NCI-H345 (cell line): Measurements from ENCODE around the gene RNLS.
"Not testable (repeated sequence)": the region's sequence is repeated elsewhere in the genome, so short reads cannot be mapped to it uniquely, and the experiment has no call there.

Experiments used
- DNase-seq: peaks from one replicate; lab custom pipeline; 2025; lab: John Stamatoyannopoulos, UW

The RNLS gene

DNA sequence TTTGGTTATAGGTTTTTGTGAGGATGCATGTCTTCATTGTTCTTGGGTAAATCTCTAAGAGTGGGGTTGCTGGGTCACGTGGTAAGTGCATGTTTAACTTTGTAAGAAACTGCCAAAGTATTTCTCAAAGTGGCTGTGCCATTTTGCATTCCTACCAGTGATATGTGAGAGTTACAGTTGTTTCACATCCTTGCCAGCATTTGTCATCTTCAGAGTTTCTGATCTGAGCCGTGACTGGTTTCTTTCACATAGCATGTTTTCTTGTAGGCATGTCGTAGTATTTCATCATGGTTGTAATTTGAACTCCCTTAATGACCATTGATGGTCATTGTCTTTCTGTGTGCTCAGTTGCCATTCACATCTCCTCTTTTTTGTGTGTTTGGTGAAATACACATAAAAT is 286.0 kb downstream of the RNLS start:
- no peak for DNase-seq

DNA sequence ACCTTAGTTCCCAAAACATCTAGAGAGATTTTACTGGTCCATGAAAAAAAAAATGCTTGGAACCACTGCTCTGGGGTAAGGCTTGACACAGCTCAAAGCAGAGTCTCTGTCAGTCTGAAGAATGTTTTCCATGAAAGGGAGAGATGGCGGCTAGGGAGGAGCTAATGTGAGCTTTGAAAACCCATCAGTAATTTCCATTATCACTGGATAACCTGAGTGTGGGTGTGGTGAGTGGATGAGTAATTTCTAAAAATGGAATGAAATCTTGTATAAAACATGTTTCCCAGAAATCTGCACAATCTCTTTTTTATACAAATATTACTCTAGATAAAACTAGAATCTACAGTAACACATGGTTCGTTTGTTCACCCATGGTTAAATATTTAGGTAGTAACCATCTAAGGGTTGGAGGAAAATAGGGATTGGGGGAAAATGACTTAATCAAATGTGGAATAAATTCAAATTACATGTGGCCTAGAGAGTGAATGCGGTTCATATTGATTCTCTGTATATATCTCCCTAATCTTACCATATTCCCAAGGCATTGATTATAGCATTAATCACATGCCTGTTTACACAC is 289.4 kb downstream of the RNLS start:
- no peak for DNase-seq

DNA sequence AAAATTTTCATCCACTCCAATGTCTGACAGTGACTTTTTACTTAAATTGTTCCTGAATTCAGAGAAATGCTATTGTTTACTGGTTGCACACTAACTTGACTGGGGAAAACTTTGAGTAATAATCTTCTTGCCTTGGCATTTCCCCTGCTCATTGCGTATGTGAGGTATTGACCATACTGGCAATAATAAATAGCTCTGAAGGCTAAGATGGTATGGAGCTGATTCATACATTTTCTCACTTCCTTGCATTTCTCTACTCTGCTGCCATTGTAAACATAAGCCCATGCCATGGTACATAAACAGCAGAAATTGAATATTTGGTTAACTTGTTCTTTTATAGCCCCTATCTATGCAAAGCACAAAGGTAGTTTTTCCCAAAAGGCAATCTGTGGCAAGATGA is 290.0 kb downstream of the RNLS start:
- DNase-seq, result no peak

DNA sequence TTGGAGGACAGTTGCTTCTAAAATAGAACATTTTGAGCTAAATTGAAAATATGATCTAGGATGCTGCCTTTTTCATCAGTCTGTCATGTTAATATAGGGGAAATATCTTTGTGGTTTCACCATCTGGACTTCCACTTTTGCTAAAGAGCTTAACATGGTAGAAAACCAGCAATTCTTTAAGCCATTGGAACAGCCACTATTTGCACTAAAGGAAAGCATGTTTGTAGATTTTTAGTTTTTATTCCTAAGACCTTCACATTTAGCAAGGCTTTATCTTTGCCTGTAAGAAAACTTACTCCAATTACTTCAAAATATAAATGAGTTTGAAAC is 291.0 kb downstream of the RNLS start:
- DNase-seq, result no peak

DNA sequence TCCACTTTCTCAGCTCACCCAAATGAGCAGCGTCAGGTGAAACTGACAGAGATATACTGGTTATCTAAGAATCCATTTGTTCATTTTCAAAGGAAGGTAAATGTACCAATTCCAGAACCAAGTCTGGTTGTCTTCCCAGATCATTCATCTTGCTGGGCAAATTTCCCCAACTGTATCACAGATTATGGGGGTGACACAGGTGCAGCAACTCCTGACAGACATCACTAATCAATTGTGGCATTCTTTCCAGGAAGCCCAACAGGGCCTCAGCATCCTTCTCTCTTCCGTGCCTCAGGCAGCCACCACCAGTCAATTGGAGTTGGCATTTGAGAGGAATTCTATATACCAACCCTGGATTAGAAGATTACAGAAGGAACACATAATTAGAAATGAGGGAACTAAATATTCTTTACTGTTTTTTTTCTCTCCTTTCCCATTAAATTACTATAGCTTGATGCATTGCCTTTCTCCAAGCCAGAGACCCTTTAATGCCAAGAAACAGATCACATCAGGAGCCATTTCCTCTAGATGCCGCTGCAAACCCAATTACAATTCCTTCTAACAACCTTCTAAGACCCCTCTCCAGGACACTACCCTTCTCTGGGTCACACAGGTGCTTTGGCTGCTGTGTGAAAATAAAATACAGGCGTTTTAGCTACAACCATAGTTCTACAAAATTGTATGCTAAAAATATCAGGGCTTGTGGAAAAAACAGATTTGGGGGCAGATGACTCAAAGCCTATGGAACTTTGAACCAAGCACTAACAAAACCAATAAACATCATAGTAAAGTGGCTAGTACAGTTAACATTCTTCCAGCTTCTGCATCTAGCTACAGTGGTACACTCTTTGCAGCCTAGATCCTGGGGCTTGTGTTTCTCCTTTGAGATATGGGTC is 291.6 kb downstream of the RNLS start:
- no peak for DNase-seq

DNA sequence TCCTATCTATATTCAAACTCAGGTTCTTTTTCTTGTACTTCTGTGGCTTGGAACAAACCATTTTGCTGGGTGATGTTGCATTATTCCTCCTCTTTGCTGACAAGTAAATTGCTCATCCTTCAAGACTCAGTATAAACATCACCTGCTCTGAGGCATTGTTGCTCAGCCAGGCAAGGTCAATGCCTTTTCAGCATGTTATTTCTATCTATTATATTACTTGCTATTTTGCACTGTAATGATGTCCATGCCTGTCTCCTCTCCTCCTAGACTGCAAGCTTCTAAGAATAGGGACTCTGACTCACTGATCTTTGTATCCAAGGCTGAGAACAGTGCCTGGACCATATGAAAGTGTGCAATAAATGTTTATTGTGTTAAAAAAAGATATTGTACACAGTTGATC is 293.8 kb downstream of the RNLS start:
- no peak for DNase-seq

DNA sequence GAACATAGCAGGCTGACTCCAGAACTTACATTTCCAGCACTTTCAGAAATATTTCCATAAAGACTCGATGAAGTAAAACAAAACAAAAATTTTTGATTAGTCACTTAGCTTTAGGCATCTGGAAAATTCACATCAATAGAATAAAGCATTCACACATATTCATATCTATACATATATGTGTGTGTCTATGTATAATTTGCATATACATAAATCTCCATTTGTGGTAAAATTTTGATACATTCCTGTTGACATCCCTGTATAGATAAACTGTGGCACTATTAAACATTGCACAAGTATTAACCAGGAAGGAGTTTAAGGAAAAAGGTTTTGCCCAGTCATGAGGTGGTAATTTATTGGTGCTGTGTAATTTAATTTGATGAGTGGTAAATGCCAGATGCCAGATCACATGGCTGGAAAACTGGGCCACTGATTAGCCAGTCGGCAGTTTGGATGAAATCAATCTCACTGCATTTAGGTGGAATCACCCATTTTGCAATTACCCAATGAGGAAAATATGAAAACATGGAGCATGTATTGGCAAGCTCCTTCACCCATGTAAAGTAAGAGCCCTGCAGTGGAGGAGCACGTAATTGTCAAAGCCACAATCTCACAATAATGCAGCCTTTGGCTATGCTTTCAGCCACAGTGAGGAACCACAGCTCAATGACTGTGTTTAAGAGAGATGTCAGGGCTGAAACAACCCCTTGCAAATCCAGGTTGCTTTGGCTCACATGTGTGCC is 294.6 kb downstream of the RNLS start:
- DNase-seq, result no peak

DNA sequence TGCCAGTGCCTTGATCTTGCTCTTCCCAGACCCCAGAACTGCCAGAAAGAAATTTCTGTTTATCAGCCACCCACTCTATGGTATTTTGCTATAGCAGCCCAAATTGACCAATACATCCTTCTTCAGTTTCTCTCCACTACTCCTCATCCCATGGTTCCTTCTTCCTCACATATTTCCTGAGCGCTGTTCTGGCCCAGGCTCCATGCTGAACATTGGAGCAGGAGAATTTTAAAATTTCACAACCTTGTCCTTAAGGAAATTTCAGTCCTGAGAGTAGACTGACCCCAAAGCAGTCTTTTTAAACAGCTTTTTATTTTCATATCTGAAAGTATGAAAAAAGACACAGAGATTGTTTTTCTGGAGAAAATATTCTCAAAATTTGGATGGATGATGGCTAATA is 297.1 kb downstream of the RNLS start:
- DNase-seq, result no peak

DNA sequence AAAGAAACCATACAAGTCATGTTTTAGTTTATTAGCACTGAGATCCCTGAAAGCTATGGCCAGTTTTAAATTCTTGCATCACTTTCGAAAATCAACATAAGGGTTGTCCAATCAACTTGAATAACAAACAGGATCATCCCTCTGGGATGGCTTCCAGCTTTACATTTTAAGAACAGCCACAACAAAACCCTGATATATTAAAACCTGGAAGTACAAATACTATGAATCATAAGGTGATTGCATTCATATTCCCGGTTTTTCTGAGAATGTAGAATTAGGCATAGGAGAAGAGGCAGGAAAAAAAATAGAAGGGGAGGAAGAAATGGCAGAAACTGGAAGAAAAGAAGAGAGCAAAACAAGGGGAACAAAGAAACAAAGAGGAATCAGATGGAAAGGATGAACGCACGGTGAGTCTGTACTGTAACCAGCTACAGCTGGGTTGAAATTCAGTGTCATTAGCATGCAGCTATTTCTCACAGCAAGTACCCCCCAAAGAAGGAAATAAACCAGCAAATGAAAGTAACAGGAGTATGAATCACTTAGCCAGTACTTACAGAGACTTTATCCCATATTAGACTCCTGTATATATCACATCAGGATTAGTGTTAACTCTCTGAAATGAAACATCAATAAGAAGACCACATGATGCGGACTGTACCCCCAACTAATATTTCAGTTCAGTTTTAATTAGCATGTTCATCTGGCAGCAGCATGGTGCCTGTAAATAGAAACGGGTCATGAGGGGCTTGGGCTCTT is 301.3 kb downstream of the RNLS start:
- no peak for DNase-seq

DNA sequence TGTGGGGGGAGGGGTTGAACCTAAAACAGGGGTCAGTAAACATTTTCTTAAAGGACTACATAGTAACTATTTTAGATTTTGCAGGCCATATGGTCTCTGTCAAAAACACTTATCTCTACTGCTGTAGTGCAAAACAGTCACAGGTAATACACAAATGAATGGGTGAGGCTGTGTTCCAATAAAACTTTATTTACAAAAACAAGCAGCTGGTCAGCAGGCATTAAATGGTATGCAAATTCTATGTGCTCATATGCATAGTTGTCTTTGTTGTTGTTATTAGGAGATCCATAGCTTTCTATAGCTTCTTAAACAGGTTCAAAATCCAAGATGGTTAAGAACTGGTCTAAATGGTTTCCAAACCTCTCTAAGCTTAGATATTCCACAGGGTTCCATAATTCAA is 302.6 kb downstream of the RNLS start:
- no peak for DNase-seq

DNA sequence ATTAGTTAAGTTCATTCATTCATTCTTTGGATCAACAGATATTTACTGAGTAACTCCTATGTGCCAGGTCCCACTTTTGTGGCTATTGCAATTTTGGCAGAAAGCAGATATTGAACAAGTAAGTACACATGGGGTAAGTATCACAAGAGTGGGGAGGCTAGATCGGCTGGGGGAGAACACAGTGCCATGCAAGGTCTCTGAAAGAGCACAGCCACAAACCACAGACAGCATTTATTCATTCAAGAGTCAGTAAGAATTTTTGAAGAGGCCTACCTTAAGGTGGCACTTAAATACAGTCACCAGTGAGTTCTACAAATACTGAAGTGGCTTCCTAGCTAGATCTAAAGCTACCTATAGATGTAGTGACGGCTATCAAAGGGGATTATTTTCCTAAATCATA is 304.2 kb downstream of the RNLS start:
- DNase-seq, result no peak

DNA sequence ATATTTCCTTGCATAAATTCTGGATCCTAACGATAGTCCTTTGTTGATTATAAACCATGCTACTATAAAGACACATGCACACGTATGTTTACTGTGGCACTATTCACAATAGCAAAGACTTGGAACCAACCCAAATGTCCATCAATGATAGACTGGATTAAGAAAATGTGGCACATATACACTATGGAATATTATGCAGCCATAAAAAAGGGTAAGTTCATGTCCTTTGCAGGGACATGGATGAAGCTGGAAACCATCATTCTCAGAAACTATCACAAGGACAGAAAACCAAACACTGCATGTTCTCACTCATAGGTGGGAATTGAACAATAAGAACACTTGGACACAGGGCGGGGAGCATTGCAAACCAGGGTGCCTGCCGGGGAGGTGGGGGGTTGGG is 306.2 kb downstream of the RNLS start:
- DNase-seq, result not testable (repeated sequence)

DNA sequence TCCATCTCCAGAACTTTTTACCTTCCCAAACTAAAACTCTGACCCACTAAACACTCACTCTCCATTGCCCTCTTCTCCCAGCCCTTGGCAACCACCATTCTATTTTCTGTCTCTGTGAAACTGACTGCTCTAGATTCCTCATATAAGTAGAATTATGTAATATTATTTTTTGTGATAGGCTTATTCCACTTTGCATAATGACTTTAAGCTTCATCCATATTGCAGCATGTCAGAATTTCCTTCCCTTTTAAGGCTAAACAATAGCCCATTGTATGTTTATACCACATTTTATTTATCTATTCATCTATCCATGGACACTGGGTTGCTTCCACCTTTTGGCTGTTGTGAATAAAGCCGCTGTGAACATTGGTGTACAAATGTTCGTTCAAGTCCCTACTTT is 308.8 kb downstream of the RNLS start:
- DNase-seq, result no peak

DNA sequence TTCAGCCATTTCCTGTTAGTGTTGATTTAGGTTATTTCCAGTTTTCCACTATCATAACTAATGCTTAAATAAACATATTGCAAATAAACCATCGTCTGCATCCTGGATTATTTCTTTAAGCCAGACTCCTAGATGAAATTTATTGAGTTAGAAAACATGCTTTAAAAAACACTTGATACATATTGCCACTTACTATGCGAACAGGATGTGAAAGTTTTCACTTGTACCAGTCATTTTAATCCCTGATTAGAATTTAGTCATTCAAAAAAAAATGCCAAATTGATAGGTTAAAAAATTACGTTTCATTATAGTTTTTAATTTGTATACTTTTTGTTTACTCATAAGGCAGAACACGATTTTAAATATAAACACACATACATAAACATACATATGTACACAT is 309.6 kb downstream of the RNLS start:
- DNase-seq, result no peak

DNA sequence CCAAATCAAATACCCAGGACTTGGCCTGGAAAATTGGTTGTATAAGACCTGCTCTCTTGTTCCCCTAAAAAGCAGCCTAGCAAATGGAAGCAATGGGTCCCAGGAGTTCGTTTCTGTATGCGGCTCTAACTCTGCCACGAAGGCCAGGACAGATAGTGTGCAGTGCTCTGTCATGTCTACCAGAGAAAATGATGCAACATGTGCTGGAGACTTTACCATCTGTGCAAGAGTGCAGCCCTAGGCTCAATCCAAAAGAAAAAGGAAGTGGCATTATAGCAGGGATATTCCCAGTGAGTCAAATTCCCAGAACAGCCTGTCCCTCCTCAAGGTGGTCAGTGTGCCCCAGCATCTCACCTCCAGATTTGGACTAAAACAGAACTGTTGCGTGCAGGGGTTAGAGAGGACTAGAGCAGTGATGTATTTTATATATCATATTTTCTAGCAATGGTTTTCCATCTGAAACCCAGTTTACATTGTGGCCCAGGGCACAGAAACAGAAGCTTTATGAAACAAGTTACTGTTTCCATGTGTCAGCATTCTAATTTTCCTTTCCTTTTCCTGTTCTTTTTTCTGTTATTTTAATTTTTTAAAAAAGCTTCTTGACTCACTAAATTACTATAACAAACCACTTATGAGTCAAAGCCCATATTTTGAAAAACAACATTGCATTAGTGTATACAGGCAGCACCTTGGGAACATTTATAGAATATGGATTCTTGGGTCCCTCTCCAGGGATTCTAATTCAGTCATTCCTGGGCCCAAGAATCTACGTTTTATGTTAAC is 311.2 kb downstream of the RNLS start:
- no peak for DNase-seq

DNA sequence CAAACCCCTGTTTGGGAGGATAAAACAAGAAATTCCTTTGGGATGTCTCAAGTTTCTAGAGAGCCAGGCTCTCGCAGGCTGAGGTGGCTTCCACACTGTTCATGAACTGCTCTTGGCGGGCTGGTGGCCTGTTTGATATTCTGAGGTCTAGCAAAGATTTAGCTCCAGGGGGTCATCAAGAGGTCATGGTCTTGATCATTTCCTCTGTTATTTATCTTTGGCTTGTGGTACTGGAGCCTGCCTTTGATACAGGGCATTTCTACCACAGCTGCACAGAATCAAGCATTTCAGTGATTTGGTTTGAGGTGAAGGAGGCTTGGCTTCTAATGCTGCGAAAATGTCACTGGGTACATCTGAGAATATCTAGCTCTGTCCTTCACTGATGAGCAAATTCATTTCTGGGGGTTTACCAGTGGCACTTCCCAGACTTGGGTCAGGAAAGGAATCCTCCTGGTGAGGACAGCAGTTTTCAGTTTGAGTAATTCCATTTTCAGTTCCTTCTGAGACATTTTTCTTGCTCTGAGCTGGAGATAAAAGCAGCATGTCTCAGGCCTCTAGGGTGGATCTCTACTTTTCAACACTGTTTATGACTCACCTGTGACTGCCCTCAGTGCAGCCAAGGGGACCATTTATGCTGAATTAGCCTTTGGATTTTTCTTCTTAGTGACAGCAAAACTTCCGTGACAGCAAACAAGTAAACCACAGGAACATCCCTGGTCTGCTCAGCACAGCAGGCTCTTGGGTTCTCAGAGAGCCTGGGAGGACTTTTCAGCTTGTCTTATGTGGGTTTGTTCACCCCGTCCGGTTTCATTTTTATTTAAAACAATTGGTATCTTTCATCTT is 312.0 kb downstream of the RNLS start:
- DNase-seq, result no peak

DNA sequence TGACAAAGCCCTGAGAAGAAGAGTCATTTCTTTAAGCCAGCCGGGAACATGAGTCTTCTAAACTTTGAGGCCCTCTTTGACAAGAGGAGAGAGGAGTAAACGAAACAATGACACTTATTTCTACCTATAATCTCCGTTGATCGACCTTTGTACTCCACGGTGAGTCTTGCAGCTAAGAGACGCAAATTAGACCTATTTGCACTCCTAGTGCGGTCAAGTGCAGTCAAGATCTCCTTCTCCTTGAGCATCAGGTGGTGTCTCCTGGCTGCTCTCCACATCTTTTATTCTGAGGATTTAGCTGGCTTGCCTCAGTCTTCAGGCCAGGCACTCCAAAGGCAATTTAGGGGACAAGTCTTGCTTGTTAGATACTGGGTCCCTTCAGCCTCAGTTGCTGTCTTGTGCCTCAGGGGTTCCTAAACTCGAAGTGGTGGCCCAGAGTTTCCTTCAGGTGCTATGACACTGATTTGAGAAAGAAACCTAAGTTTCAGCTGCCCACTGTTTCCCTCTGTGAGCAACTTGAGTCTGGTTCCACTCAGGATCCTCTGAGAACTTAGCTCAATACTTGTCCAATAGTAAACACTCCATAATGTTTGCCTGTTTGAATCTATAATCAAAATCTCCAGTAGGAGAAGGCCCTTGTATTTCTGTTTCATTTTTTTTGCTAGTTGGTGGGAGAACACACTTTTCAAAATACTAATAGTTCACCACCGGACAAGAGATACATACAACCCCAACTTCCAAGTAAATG is 312.9 kb downstream of the RNLS start:
- DNase-seq, result no peak

DNA sequence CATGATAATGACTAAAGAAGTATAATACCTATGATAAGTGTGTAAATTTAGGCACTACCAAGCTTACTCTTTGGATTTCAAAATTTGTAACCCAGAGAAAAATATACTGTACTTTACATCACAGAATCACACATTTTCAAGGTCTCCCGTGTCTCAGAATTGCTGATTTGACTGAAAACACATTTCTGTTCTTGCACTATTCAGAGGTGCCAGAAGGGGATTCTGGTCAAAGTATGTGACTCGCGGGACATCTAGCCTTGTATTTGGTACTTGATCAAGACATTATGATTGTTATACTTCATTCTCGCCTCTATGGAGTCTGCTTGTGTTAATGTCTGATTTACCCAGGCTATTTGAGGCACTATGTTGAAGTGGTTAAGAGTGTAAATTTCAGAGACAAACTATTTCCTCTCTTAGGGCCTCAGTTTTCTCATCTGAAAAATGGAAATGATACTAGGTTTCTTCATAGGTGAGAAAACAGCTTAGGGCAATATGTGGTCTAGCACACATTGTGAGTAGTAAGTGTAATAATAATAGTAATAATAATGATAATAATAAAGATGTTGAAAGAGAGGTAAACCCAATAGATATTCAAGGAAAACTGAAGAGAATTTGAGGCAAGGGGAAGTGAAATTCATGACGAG is 320.4 kb downstream of the RNLS start:
- DNase-seq, result no peak

DNA sequence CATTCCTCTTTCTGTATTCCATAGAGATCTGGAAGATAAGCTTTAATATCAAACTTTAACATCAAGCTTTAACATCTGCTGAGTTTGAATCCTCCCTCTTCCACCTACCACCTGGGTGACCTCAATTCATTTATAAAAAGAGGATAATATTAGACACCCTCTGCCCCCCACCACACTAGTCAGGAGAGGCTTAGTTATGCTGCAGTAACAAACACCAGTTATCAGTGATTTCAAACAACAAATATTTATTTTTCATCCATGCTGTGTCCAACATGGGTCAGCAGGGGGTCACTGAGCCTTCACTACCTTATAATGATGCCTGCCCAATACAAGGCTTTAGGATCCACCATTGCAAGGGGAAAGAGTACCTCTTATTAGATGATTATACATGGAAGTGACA is 322.0 kb downstream of the RNLS start:
- no peak for DNase-seq
